H1 (cell line): ENCODE measurements around the gene TNFAIP8. TPM values are rescaled to one million over a fixed set of nuclear protein-coding genes. Genes with fewer than 3 reads are reported as not detected.

Source experiments
- CTCF ChIA-PET: fragments of 300-600 bp; sonication (Branson Sonifier 250); formaldehyde crosslinking; loops from one replicate; lab custom pipeline; 2021; ENCODE audit not compliant: partially characterized antibody; lab: Charles Lee
- POLR2A ChIA-PET: fragments of 300-600 bp; sonication (Branson Sonifier 250); formaldehyde crosslinking; loops from one replicate; lab custom pipeline; 2021; ENCODE audit warnings: inconsistent platforms; ENCODE audit not compliant: partially characterized antibody; lab: Charles Lee
- DNase-seq, 2 experiments: peaks; one replicate each; pipeline versions ENCODE4 v3.0.0 to v3.0.0-alpha.2; 2010 to 2022; ENCODE audit warnings: low spot score in 2 of 2, low read depth in 1 of 2, mixed read lengths in 1 of 2
- FAIRE-seq: peaks from 2 replicates; lab custom pipeline; 2011; peaks lifted over from hg19 to GRCh38; lab: Jason Lieb, UNC
- H2AFZ ChIP-seq: 2 replicates; pipeline ENCODE4 v1.8.1; 2012; ENCODE audit warnings: low read length, inconsistent platforms
- H2AK5ac ChIP-seq: 2 replicates; pipeline ENCODE4 v1.6.1; 2013; ENCODE audit warnings: low read depth, low read length
- H2BK120ac ChIP-seq: replicated peaks from 2 replicates; pipeline ENCODE3; 2013; ENCODE audit warnings: low read depth, low read length, inconsistent platforms
- H2BK12ac ChIP-seq: 2 replicates; pipeline ENCODE4 v1.6.1; 2013; ENCODE audit warnings: low read depth, low read length
- H2BK15ac ChIP-seq: 2 replicates; pipeline ENCODE4 v1.6.1; 2013; ENCODE audit warnings: low read length
- H2BK20ac ChIP-seq: 2 replicates; pipeline ENCODE4 v1.6.1; 2013; ENCODE audit warnings: low read length
- H2BK5ac ChIP-seq: 2 replicates; pipeline ENCODE4 v1.6.1; 2013; ENCODE audit warnings: low read depth, low read length
- H3K14ac ChIP-seq: 2 replicates; pipeline ENCODE4 v1.6.1; 2013; ENCODE audit warnings: inconsistent platforms; ENCODE audit not compliant: insufficient read length
- H3K18ac ChIP-seq: 2 replicates; pipeline ENCODE4 v1.6.1; 2013; ENCODE audit warnings: low read length; ENCODE audit errors: extremely low read depth
- H3K23ac ChIP-seq: 2 replicates; pipeline ENCODE4 v1.6.1; 2013; ENCODE audit warnings: inconsistent platforms; ENCODE audit not compliant: insufficient read length
- H3K23me2 ChIP-seq: 2 replicates; pipeline ENCODE4 v1.6.1; 2013; ENCODE audit warnings: low read depth, low read length
- H3K27ac ChIP-seq: 2 replicates; pipeline ENCODE4 v1.6.1; 2011; ENCODE audit warnings: low read depth, low read length, inconsistent platforms
- H3K27me3 ChIP-seq, 4 experiments: replicated peaks in 1 of 4; 1 replicate in 1 of 4; 2 replicates in 3 of 4; pipeline versions ENCODE4 v1.6.1 to v1.8.1; 2011 to 2013; ENCODE audit warnings: low read length in 3 of 4, mild to moderate bottlenecking in 3 of 4, inconsistent platforms in 2 of 4, mixed read lengths in 2 of 4, moderate library complexity in 1 of 4; ENCODE audit not compliant: control insufficient read depth in 3 of 4, insufficient read depth in 3 of 4; ENCODE audit errors: extremely low read depth in 1 of 4
- H3K36me3 ChIP-seq, 4 experiments: 2 replicates each; pipeline versions ENCODE4 v1.6.1 to v1.8.1; 2011 to 2013; ENCODE audit warnings: mild to moderate bottlenecking in 4 of 4, low read length in 3 of 4, moderate library complexity in 2 of 4, control low read depth in 1 of 4, inconsistent platforms in 1 of 4; ENCODE audit not compliant: insufficient read depth in 4 of 4, control insufficient read depth in 2 of 4
- H3K4ac ChIP-seq: replicated peaks from 2 replicates; pipeline ENCODE3; 2013; ENCODE audit warnings: low read length, low read depth, mixed read lengths, inconsistent platforms; ENCODE audit not compliant: insufficient read length
- H3K4me1 ChIP-seq, 4 experiments: replicated peaks in 1 of 4; 1 replicate in 1 of 4; 2 replicates in 3 of 4; pipeline versions ENCODE4 v1.6.1 to v1.8.1; 2011 to 2013; ENCODE audit warnings: low read length in 3 of 4, inconsistent platforms in 2 of 4, mixed read lengths in 1 of 4; ENCODE audit not compliant: insufficient read depth in 4 of 4, control insufficient read depth in 3 of 4
- H3K4me2 ChIP-seq, 2 experiments: 2 replicates each; pipeline versions ENCODE4 v1.6.1 to v1.8.1; 2011 to 2013; ENCODE audit warnings: low read depth in 2 of 2, low read length in 2 of 2, control low read depth in 1 of 2, inconsistent platforms in 1 of 2, mild to moderate bottlenecking in 1 of 2; ENCODE audit not compliant: insufficient read depth in 1 of 2
- H3K4me3 ChIP-seq, 4 experiments: fragments of 200-600, 300-600 bp in 1 of 4; sonication (generic), shearing (Covaris generic), sonication (Bioruptor Twin) in 1 of 4; 2 replicates each; pipeline versions ENCODE4 v1.5.1 to v1.8.1; 2011 to 2016; ENCODE audit warnings: low read length in 4 of 4, low read depth in 3 of 4, control low read depth in 2 of 4, inconsistent platforms in 2 of 4, mild to moderate bottlenecking in 2 of 4, mixed read lengths in 1 of 4, moderate library complexity in 1 of 4; ENCODE audit not compliant: insufficient read depth in 2 of 4; ENCODE audit errors: extremely low read depth in 1 of 4
- H3K56ac ChIP-seq: replicated peaks from 2 replicates; pipeline ENCODE3; 2013; ENCODE audit warnings: low read depth, mild to moderate bottlenecking, mixed read lengths, low read length, inconsistent platforms; ENCODE audit not compliant: insufficient read length
- H3K79me1 ChIP-seq: 2 replicates; pipeline ENCODE4 v1.6.1; 2013; ENCODE audit warnings: low read depth, low read length, control low read depth
- H3K79me2 ChIP-seq, 2 experiments: 2 replicates each; pipeline versions ENCODE4 v1.6.1 to v1.8.1; 2012 to 2013; ENCODE audit warnings: low read length in 2 of 2, mild to moderate bottlenecking in 2 of 2, inconsistent platforms in 1 of 2; ENCODE audit not compliant: insufficient read depth in 2 of 2, control insufficient read depth in 1 of 2
- H3K9ac ChIP-seq, 4 experiments: replicated peaks in 1 of 4; 1 replicate in 1 of 4; 2 replicates in 3 of 4; pipeline versions ENCODE4 v1.6.1 to v1.8.1; 2011 to 2013; ENCODE audit warnings: low read depth in 3 of 4, low read length in 3 of 4, control low read depth in 2 of 4, mild to moderate bottlenecking in 2 of 4, moderate library complexity in 2 of 4, inconsistent platforms in 1 of 4; ENCODE audit errors: extremely low read depth in 1 of 4
- H3K9me3 ChIP-seq, 2 experiments: 2 replicates each; pipeline versions ENCODE4 v1.6.1 to v1.8.1; 2012 to 2013; ENCODE audit warnings: mild to moderate bottlenecking in 2 of 2, moderate library complexity in 2 of 2, control low read depth in 1 of 2, inconsistent platforms in 1 of 2, low read depth in 1 of 2, low read length in 1 of 2, mixed read lengths in 1 of 2; ENCODE audit not compliant: insufficient read depth in 2 of 2
- H4K20me1 ChIP-seq, 2 experiments: replicated peaks in 1 of 2; 2 replicates each; pipeline versions ENCODE3 to v1.8.1; 2011 to 2013; ENCODE audit warnings: inconsistent platforms in 2 of 2, low read length in 2 of 2, mild to moderate bottlenecking in 1 of 2; ENCODE audit not compliant: insufficient read depth in 2 of 2, control insufficient read depth in 1 of 2
- H4K5ac ChIP-seq: 2 replicates; pipeline ENCODE4 v1.6.1; 2013; ENCODE audit warnings: low read length, low read depth, mixed read lengths, inconsistent platforms; ENCODE audit not compliant: insufficient read length
- H4K8ac ChIP-seq: 2 replicates; pipeline ENCODE4 v1.8.0; 2013; ENCODE audit warnings: mild to moderate bottlenecking, moderate library complexity, low read length, inconsistent platforms; ENCODE audit not compliant: insufficient read depth; ENCODE audit errors: extremely low read depth
- H4K91ac ChIP-seq: replicated peaks from 2 replicates; pipeline ENCODE3; 2013; ENCODE audit warnings: low read length, mixed read lengths, inconsistent platforms; ENCODE audit not compliant: insufficient read length
- CHD1 ChIP-seq: IDR thresholded peaks from 2 replicates; pipeline ENCODE4 v1.6.1; 2012; ENCODE audit warnings: low read depth, low read length, improper control_type of control experiment
- MAFK ChIP-seq: IDR thresholded peaks from 2 replicates; pipeline ENCODE4 v1.6.1; 2012; ENCODE audit warnings: low read depth, mild to moderate bottlenecking, improper control_type of control experiment, low read length
- WGBS, 2 experiments: shearing (Covaris generic) in 1 of 2; methylation state at CpG; one replicate each; pipeline versions ENCODE4 v1.1.6 to v1.1.7; 2013 to 2015; ENCODE audit warnings: low lambda C conversion rate in 2 of 2, mixed read lengths in 2 of 2, inconsistent platforms in 1 of 2, low coverage in 1 of 2, missing lambda C conversion rate in 1 of 2; ENCODE audit not compliant: insufficient replicate concordance in 2 of 2, insufficient coverage in 1 of 2, insufficient read length in 1 of 2; ENCODE audit errors: extremely low coverage in 1 of 2, missing lambda C conversion rate in 1 of 2; 5-methylcytosine and 5-hydroxymethylcytosine counted together
- polyA plus RNA-seq, 7 experiments: library from polyadenylated mRNA; depleted of rRNA in 3 of 7; stranded (reverse) in 5 of 7; unstranded in 2 of 7; fragments of >200 nt in 5 of 7; fragments of 200-250 nt in 2 of 7; gene quantifications; 1 replicate in 5 of 7; 2 replicates in 1 of 7; 4 replicates in 1 of 7; pipeline versions ENCODE4 v1.2.1 to v1.2.3, GENCODE V29; 2011 to 2013; ENCODE audit warnings: missing spikeins in 2 of 7, mixed read lengths in 2 of 7
- total RNA-seq: library from RNA; stranded (reverse); fragmentation: NEBNext Ultra II Directional; extraction: Animal tissue kit (Norgen Biotek cat#: 25700); gene quantifications from 2 replicates; pipeline ENCODE4 v1.2.1, GENCODE V29; 2021

Gene TNFAIP8
- total and polyA plus RNA-seq, 2 of the 8 experiments (the other 6 are each of a cell fraction or from before 2014, with no cell fraction given), result 12.4 to 19.3 TPM

GRCh38 chr5:119368238-119368630 is 12.4 kb downstream of the TNFAIP8 start:
- POLR2A ChIA-PET, result no interaction called here
- H2BK12ac ChIP-seq, result no peak overlapping the region
- H2AFZ ChIP-seq, result no peak overlapping the region
- TF ChIP-seq MAFK (no peak), CHD1 (no peak)
- no peak overlapping the region for H2BK15ac ChIP-seq
- H3K4me2 ChIP-seq, result no peak overlapping the region
- no peaks in the 10 kb centered on the region for H3K79me1 ChIP-seq
- no peaks in the 10 kb centered on the region for H3K23me2 ChIP-seq
- no peaks in the 10 kb centered on the region for H4K20me1 ChIP-seq
- H3K9ac ChIP-seq, result no peak overlapping the region
- H4K5ac ChIP-seq, result no peak overlapping the region
- 0 out of 4 replicates have a peak, but pooled peaks cover 0 to 3% of the 10 kb centered on the region in 2 experiments for H3K79me2 ChIP-seq
- H3K56ac ChIP-seq, result no peak overlapping the region
- no peak overlapping the region for H2BK120ac ChIP-seq
- H3K36me3 ChIP-seq, result no peaks in the 10 kb centered on the region
- H4K8ac ChIP-seq, result no peak overlapping the region
- no peak overlapping the region for H3K4ac ChIP-seq
- H3K23ac ChIP-seq, result no peak overlapping the region
- no peak overlapping the region for H3K4me3 ChIP-seq
- WGBS, 2 experiments, result 62 to 100% methylated on average over 1 to 4 of the region's 4 CpGs
- no peaks in the 10 kb centered on the region for H3K9me3 ChIP-seq
- no peak overlapping the region for H2BK5ac ChIP-seq
- H3K14ac ChIP-seq, result no peak overlapping the region
- H3K4me1 ChIP-seq, result peaks cover 0 to 9% (median 6%) of the 10 kb centered on the region in 4 experiments; a peak in 2 of 7 replicates
- no peak overlapping the region for H4K91ac ChIP-seq
- CTCF ChIA-PET, result interaction anchor here (1.4 kb wide), 1 partner anchor 44 kb away, joined by 5 read pairs; no protein-coding TSS in a partner anchor
- DNase-seq (no peak), FAIRE-seq (no peak)
- H2AK5ac ChIP-seq, result no peak overlapping the region
- H2BK20ac ChIP-seq, result no peak overlapping the region
- H3K27ac ChIP-seq, result no peak overlapping the region
- H3K27me3 ChIP-seq, result no peaks in the 10 kb centered on the region
- no peak overlapping the region for H3K18ac ChIP-seq
